ENCODE measurements around the gene MEGF10.
"Not testable (repeated sequence)": the region's sequence is repeated elsewhere in the genome, so short reads cannot be mapped to it uniquely, and the experiment has no call there.

The MEGF10 gene

GRCh38 chr5:127313847-127314473 lies 23.4 kb downstream of the MEGF10 start:
- in situ Hi-C loops (cut with MboI; ENCODE audit: low pct_unique_long_range_greater_than_20kb, low sequenced_read_pairs, unreplicated experiment), result loop anchor here (25.0 kb wide), 2 partner anchors 452 to 652 kb away; no protein-coding TSS in a partner anchor
- peak; percentile 90 for TF ChIP-seq CTCF (IDR thresholded peaks at IDR 0.05; ENCODE audit: extremely low read depth, insufficient read depth, missing control alignments)
- DNase-seq (ENCODE audit: low spot score), result peak; percentile 53

GRCh38 chr5:127316011-127316410 lies 25.4 kb downstream of the MEGF10 start:
- DNase-seq (ENCODE audit: low spot score), result no peak
- in situ Hi-C loops (cut with MboI; ENCODE audit: low pct_unique_long_range_greater_than_20kb, low sequenced_read_pairs, unreplicated experiment), result loop anchor here (25.0 kb wide), 2 partner anchors 454 to 654 kb away; no protein-coding TSS in a partner anchor
- TF ChIP-seq CTCF (IDR thresholded peaks at IDR 0.05; ENCODE audit: extremely low read depth, insufficient read depth, missing control alignments), result no peak

- in situ Hi-C loops (cut with MboI; ENCODE audit: low pct_unique_long_range_greater_than_20kb, low sequenced_read_pairs, unreplicated experiment), result loop anchor here (25.0 kb wide), 2 partner anchors 455 to 655 kb away; no protein-coding TSS in a partner anchor
Measured at GRCh38 chr5:127317385-127317784, 26.8 kb downstream of the MEGF10 start.

GRCh38 chr5:127320032-127320965 lies 29.7 kb downstream of the MEGF10 start:
- no peak for TF ChIP-seq CTCF (IDR thresholded peaks at IDR 0.05; ENCODE audit: extremely low read depth, insufficient read depth, missing control alignments)
- in situ Hi-C loops (cut with MboI; ENCODE audit: low pct_unique_long_range_greater_than_20kb, low sequenced_read_pairs, unreplicated experiment), result loop anchor here (25.0 kb wide), 2 partner anchors 458 to 658 kb away; no protein-coding TSS in a partner anchor
- DNase-seq (ENCODE audit: low spot score), result no peak

More at GRCh38 chr5:127317385-127317784, 26.8 kb downstream of the MEGF10 start:
- DNase-seq (ENCODE audit: low spot score), result not testable (repeated sequence)

- in situ Hi-C loops (cut with MboI; ENCODE audit: low pct_unique_long_range_greater_than_20kb, low sequenced_read_pairs, unreplicated experiment), result loop anchor here (25.0 kb wide), 2 partner anchors 459 to 659 kb away; no protein-coding TSS in a partner anchor
- TF ChIP-seq CTCF (IDR thresholded peaks at IDR 0.05; ENCODE audit: extremely low read depth, insufficient read depth, missing control alignments), result no peak
- no peak for DNase-seq (ENCODE audit: low spot score)
Measured at GRCh38 chr5:127321465-127321864, 30.9 kb downstream of the MEGF10 start.

GRCh38 chr5:127322403-127322802 lies 31.8 kb downstream of the MEGF10 start:
- in situ Hi-C loops (cut with MboI; ENCODE audit: low pct_unique_long_range_greater_than_20kb, low sequenced_read_pairs, unreplicated experiment), result loop anchor here (25.0 kb wide), 2 partner anchors 460 to 660 kb away; no protein-coding TSS in a partner anchor
- TF ChIP-seq CTCF (IDR thresholded peaks at IDR 0.05; ENCODE audit: extremely low read depth, insufficient read depth, missing control alignments), result no peak
- no peak for DNase-seq (ENCODE audit: low spot score)
